22Rv1 (cell line): Measurements from ENCODE around the gene GPR3.

Experiments
- H3K27ac ChIP-seq: fragments of 450-650 bp; 2 replicates; pipeline ENCODE4 v1.5.1; 2017
- ZFX ChIP-seq: fragments of 450-650 bp; IDR thresholded peaks from 2 replicates; pipeline ENCODE4 v1.6.1; 2017; ENCODE audit warnings: antibody characterized with exemption, borderline replicate concordance
- TF ChIP-seq, protein P1 (sequence below): fragments of 450-650 bp; IDR thresholded peaks from 2 replicates; pipeline ENCODE4 v1.5.1; 2017; ENCODE audit warnings: mild to moderate bottlenecking

The GPR3 gene

DNA sequence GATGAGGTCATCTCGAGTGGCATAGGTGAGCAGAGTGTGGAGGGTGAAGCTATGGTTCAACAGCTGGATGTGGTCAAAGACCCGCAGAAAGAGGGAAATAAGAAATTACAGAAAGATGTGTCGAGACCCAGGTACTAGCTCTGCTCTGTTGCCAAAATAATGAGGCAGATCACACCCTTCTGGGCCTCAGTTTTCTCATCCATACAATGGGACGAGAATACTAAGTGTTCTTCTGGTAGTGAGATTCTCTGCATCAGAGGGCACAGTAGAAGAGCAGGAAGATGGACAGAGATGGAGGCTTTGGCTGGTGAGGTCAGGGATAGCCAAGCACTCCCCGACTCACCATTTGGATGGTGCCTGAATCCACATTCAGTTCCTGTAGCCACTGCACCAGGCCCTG, 36.7 kb upstream of the GPR3 start:
- TF ChIP-seq, protein P1, sequence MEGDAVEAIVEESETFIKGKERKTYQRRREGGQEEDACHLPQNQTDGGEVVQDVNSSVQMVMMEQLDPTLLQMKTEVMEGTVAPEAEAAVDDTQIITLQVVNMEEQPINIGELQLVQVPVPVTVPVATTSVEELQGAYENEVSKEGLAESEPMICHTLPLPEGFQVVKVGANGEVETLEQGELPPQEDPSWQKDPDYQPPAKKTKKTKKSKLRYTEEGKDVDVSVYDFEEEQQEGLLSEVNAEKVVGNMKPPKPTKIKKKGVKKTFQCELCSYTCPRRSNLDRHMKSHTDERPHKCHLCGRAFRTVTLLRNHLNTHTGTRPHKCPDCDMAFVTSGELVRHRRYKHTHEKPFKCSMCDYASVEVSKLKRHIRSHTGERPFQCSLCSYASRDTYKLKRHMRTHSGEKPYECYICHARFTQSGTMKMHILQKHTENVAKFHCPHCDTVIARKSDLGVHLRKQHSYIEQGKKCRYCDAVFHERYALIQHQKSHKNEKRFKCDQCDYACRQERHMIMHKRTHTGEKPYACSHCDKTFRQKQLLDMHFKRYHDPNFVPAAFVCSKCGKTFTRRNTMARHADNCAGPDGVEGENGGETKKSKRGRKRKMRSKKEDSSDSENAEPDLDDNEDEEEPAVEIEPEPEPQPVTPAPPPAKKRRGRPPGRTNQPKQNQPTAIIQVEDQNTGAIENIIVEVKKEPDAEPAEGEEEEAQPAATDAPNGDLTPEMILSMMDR = no peak
- TF ChIP-seq ZFX = no peak

DNA sequence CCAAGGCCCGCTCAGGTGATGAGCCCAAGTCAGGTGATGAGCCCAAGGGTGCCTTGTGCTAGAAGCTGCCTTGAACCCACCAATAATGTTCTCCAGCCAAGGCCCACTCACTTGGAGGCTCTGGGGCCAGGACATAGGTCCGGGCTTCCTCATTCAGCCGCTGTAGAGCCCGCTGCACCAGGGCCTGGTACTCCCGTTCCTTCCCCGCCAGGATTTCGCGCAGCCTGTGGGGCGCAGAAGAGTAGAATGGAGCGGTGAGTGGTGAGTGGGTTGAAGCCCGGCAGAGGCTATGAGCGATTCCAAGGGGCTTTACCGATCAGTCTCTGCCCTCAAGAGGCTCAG, 36.2 kb upstream of the GPR3 start:
- H3K27ac ChIP-seq = no peak overlapping the region
- TF ChIP-seq, protein P1 = no peak
- TF ChIP-seq ZFX = no peak

More for the DNA sequence above, 36.7 kb upstream of the GPR3 start:
- no peak overlapping the region for H3K27ac ChIP-seq

DNA sequence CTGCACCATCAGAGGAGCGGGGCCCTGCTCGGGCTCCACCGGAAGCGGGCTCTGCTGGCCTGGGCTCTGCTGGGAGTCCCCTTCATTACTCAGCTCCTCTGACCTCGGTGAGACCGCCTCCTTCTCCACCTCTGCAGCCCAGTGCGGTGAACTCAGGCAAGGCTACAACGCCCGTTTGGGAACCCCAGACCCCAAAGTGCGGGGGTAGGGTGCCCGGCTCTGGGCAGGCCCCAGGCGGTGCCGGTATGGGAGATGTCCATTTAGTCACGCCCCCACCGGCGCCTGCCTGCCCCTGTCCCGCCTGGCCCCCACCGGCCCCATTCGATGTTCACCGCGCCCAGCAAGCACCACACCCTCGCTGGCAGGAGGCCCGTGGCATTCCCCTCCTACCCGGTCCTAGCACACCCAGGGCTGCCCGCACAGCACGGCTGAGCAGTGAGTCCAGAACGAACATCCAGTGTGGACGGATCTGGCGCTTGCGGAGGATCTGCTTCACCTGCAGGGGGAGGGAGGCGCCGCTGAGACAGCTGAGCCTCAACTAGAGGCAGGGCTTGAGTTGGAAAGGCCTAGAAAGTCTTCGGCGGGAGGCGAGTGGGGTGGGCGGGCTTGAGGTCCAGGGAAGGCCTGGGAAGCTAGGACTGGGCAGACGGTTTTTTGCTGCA, 35.7 kb upstream of the GPR3 start:
- TF ChIP-seq, protein P1 = no peak
- no peak for TF ChIP-seq ZFX
- H3K27ac ChIP-seq = peak overlapping the region; percentile 39; the same call in 1 of the 2 replicates

DNA sequence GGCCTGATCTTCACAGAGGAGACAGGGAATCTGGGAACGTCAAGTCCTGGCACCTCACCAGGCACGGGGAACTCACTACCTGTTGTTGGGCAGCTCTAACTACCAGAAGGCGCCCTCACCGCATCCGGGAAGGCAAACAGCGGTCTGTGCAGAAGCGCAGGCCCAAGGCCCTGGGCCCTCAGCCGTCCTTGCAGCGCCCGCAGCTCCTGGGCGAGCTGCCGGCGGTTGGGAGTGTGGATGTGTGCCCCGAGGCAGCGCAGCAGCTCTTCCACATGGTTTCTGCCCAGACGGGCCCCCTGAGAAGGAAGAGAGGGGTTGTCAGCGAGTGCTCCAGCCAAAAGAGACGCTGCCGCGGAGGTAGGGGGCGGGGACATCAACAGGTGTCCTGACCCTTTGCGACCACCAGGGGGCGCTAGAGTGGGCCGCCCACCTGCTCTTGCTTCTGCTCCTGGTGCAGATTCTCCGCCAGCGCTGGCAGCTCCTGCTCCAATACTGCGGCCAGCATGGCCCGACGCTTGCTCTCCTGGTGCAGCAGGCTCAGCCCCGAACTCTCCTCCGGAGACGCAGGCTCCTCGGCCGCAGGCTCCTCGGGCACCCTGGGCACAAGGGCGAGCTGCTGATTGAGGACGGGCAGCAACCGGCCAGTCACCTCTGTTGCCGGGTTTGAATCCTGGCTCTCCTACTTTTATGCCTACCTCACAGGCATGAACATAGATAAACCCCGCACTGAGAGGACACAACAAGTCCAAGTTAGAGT, 35.0 kb upstream of the GPR3 start:
- no peak for TF ChIP-seq ZFX
- TF ChIP-seq, protein P1 = peak; percentile 95
- peak overlapping the region; percentile 39; the same call in 1 of the 2 replicates for H3K27ac ChIP-seq

DNA sequence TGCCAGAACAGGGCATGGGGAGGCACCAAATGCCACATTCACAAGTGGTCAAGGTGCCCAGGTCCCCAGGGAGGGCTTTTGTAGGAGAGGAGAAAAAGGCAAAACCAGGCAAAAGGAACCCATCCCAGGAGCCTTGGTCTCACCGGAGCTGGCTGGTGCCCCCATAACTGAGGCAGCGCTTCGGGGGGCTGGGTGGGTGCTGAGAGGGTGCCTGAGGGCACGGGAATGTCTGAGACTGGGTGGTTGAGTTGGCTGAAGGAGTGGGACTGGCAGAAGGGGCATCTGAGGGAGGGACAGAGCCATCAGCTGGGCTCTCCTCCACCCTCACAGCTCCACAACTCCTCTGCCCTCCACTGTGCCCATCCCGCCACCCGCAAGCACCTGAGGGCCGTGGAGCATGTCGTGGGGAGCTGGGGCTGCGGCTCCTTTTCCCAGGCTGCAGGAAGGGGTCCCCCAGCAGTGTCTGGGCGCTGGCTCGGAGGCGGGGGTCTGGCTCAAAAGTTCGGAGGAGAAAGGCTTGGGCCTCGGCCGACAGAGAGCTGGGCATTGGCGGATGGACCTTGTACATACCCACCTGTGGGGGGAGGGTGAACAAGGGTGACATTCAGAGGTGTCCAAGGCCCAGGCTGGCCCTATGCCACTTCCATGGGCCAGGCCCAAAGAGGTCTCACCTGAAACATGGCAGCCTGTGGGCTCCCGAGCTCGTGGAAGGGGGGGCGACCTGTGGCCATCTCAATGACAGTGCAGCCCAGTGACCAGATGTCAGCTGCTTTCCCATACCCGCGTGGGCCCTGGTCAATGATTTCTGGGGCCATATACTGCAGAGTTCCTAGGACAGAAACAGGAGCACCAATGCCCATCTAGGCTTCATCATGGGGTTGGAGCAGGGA, 34.1 kb upstream of the GPR3 start:
- TF ChIP-seq, protein P1 = no peak
- TF ChIP-seq ZFX = no peak
- peak overlapping the region; percentile 39; the same call in 1 of the 2 replicates for H3K27ac ChIP-seq

DNA sequence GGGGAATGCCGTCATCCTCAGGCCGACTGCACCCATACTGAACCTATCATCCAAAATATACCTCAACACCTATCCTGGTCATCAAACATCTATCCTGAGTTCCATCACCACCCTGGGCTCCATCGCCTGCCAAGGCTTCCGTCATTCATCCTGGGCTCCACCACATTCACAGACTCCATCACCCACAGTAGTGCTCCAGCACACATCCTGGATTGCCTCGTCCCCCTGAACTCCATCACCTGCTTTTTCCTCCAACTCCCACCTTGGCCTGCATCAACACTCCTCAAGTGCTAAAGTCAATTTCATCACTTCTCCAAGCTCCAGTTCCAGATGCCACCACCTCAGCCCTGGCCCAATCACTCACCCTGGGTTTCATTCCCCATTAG, 33.5 kb upstream of the GPR3 start:
- TF ChIP-seq, protein P1 = no peak
- no peak for TF ChIP-seq ZFX
- no peak overlapping the region for H3K27ac ChIP-seq
